Measurements from ENCODE around the gene ZDHHC7.

Gene ZDHHC7

GRCh38 chr16:85018529-85019236 is 7.3 kb upstream of the ZDHHC7 start:
- no peak for DNase-seq

- DNase-seq = no peak
Measured at GRCh38 chr16:85017633-85018032, 6.3 kb upstream of the ZDHHC7 start.

GRCh38 chr16:85017151-85017550 is 5.8 kb upstream of the ZDHHC7 start:
- no peak for DNase-seq

- DNase-seq = no peak
Measured at GRCh38 chr16:85015481-85016187, 4.3 kb upstream of the ZDHHC7 start.

GRCh38 chr16:85014311-85014710 is 3.0 kb upstream of the ZDHHC7 start:
- no peak for DNase-seq

- no peak for DNase-seq
Measured at GRCh38 chr16:85011846-85012284, 530 bp upstream of the ZDHHC7 start.

GRCh38 chr16:85010446-85010930 is 847 bp downstream of the ZDHHC7 start:
- DNase-seq = no peak

GRCh38 chr16:85008271-85008670 is 3.1 kb downstream of the ZDHHC7 start:
- DNase-seq = no peak

- DNase-seq = no peak
Measured at GRCh38 chr16:85007496-85008214, 3.7 kb downstream of the ZDHHC7 start.

- no peak for DNase-seq
Measured at GRCh38 chr16:85006639-85007038, 4.7 kb downstream of the ZDHHC7 start.

GRCh38 chr16:85005285-85006069 is 5.9 kb downstream of the ZDHHC7 start:
- DNase-seq = no peak

- DNase-seq = no peak
Measured at GRCh38 chr16:85004587-85005205, 6.6 kb downstream of the ZDHHC7 start.

GRCh38 chr16:85003725-85004586 is 7.4 kb downstream of the ZDHHC7 start:
- DNase-seq = no peak

- no peak for DNase-seq
Measured at GRCh38 chr16:85003076-85003475, 8.3 kb downstream of the ZDHHC7 start.

GRCh38 chr16:85002608-85003007 is 8.7 kb downstream of the ZDHHC7 start:
- DNase-seq = no peak

GRCh38 chr16:85002099-85002541 is 9.2 kb downstream of the ZDHHC7 start:
- no peak for DNase-seq

GRCh38 chr16:84999857-85000480 is 11.4 kb downstream of the ZDHHC7 start:
- DNase-seq = no peak

GRCh38 chr16:84999200-84999599 is 12.1 kb downstream of the ZDHHC7 start:
- DNase-seq = no peak

- no peak for DNase-seq
Measured at GRCh38 chr16:84996365-84996764, 15.0 kb downstream of the ZDHHC7 start.

- no peak for DNase-seq
Measured at GRCh38 chr16:84995663-84996062, 15.7 kb downstream of the ZDHHC7 start.

GRCh38 chr16:84993926-84994325 is 17.4 kb downstream of the ZDHHC7 start:
- DNase-seq = no peak

All from NCI-H524 (cell line).